Mammary epithelial cell (primary cell): ENCODE results near the gene RNF157.

ENCODE experiments used
- EZH2 ChIP-seq: IDR thresholded peaks from 2 replicates; pipeline ENCODE4 v1.6.1; 2012; ENCODE audit warnings: low read length, inconsistent platforms, borderline replicate concordance
- TF ChIP-seq, protein P1 (sequence below), 2 donors: IDR thresholded peaks in 1 of 2; conservative IDR thresholded peaks in 1 of 2; 2 replicates each; pipeline ENCODE4 v1.5.1; 2011 to 2012; ENCODE audit warnings: inconsistent platforms in 2 of 2, low read length in 2 of 2, mild to moderate bottlenecking in 2 of 2, control low read depth in 1 of 2, low read depth in 1 of 2; ENCODE audit not compliant: insufficient read depth in 1 of 2; ENCODE audit errors: extremely low read depth in 1 of 2

DNA sequence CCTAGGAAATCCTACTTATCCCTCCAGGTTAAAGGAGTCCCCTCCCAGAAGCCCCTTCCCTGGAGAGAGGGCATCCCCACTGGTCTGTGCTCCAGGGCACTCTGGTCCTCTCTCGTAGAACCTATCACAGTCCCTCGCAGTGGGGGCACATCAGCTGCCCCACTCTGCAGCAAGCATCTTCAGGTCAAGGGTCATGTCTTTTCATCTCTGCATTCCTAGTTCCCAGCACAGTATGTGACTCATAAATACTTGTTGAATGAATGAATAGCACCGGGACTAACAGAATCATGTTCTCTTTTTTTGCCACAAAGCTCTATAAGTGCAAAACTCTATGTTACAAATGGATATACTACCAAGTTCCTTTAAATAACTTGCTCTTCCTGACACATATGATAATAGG lies 36.0 kb downstream of the RNF157 start:
- TF ChIP-seq, protein P1, sequence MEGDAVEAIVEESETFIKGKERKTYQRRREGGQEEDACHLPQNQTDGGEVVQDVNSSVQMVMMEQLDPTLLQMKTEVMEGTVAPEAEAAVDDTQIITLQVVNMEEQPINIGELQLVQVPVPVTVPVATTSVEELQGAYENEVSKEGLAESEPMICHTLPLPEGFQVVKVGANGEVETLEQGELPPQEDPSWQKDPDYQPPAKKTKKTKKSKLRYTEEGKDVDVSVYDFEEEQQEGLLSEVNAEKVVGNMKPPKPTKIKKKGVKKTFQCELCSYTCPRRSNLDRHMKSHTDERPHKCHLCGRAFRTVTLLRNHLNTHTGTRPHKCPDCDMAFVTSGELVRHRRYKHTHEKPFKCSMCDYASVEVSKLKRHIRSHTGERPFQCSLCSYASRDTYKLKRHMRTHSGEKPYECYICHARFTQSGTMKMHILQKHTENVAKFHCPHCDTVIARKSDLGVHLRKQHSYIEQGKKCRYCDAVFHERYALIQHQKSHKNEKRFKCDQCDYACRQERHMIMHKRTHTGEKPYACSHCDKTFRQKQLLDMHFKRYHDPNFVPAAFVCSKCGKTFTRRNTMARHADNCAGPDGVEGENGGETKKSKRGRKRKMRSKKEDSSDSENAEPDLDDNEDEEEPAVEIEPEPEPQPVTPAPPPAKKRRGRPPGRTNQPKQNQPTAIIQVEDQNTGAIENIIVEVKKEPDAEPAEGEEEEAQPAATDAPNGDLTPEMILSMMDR (conservative IDR thresholded peaks at IDR 0.05 in 1 of 2, IDR thresholded peaks at IDR 0.05 in 1 of 2; ENCODE audit: extremely low read depth in 1 of 2, insufficient read depth in 1 of 2, low read depth in 1 of 2, low read length in 2 of 2), result no peak
- TF ChIP-seq EZH2, result no peak
